Endothelial cell of umbilical vein (primary cell): ENCODE data around the gene DNAJB8. TPM values are rescaled to one million over a fixed set of nuclear protein-coding genes. Genes with fewer than 3 reads are reported as not detected.

Source experiments
- BruUV-seq: library from RNA; stranded (reverse); fragments of 400-500 nt; replicated peaks from 2 replicates; lab custom pipeline; 2021; lab: Mats Ljungman, UMichigan
- CTCF ChIA-PET: fragments of 300-600, 350-600 bp; sonication (Branson Sonifier 250); formaldehyde crosslinking; loops from one replicate; lab custom pipeline; 2021; ENCODE audit warnings: antibody characterized with exemption, inconsistent platforms; lab: Charles Lee
- POLR2A ChIA-PET: fragments of 300-600, 350-600 bp; sonication (Branson Sonifier 250); formaldehyde crosslinking; loops from one replicate; lab custom pipeline; 2021; ENCODE audit warnings: antibody characterized with exemption, inconsistent platforms; lab: Charles Lee
- DNase-seq: peaks from one replicate; pipeline ENCODE4 v3.0.0-alpha.2; 2011; ENCODE audit warnings: low read depth, low spot score
- FAIRE-seq: peaks from 2 replicates; lab custom pipeline; 2011; peaks lifted over from hg19 to GRCh38; lab: Jason Lieb, UNC
- H2AFZ ChIP-seq: 2 replicates; pipeline ENCODE4 v1.6.0; 2012; ENCODE audit warnings: low read depth, low read length, control low read depth, inconsistent platforms
- H3K27ac ChIP-seq: 2 replicates; pipeline ENCODE4 v1.5.1; 2011; ENCODE audit warnings: low read depth, mild to moderate bottlenecking, control low read depth, low read length, moderate library complexity; ENCODE audit not compliant: insufficient read depth
- H3K27me3 ChIP-seq, 2 experiments: 2 replicates each; pipeline versions ENCODE4 v1.6.0 to v1.6.1; 2011; ENCODE audit warnings: low read length in 2 of 2, mixed read lengths in 1 of 2; ENCODE audit not compliant: control insufficient read depth in 2 of 2, insufficient read depth in 2 of 2
- H3K36me3 ChIP-seq, 2 experiments: 2 replicates in 1 of 2; 3 replicates in 1 of 2; pipeline ENCODE4 v1.5.1; 2011; ENCODE audit warnings: low read length in 2 of 2, mild to moderate bottlenecking in 1 of 2, moderate library complexity in 1 of 2; ENCODE audit not compliant: control insufficient read depth in 2 of 2, insufficient read depth in 2 of 2; ENCODE audit errors: extremely low read depth in 1 of 2
- H3K4me1 ChIP-seq: 3 replicates; pipeline ENCODE4 v1.5.1; 2011; ENCODE audit warnings: mild to moderate bottlenecking, low read length; ENCODE audit not compliant: control insufficient read depth, insufficient read depth; ENCODE audit errors: extremely low read depth
- H3K4me2 ChIP-seq: 2 replicates; pipeline ENCODE4 v1.6.1; 2011; ENCODE audit warnings: low read length, control low read depth, mixed read lengths; ENCODE audit not compliant: insufficient read depth
- H3K4me3 ChIP-seq, 3 experiments: fragments of 200-600 bp in 1 of 3; sonication (generic), shearing (Covaris generic) in 1 of 3; replicated peaks in 1 of 3; 2 replicates each; pipeline ENCODE4 v1.5.1; 2011 to 2016; ENCODE audit warnings: control low read depth in 3 of 3, low read length in 3 of 3, mild to moderate bottlenecking in 2 of 3, inconsistent platforms in 1 of 3, low read depth in 1 of 3, moderate library complexity in 1 of 3; ENCODE audit not compliant: insufficient read depth in 1 of 3
- H3K79me2 ChIP-seq: 2 replicates; pipeline ENCODE4 v1.6.0; 2012; ENCODE audit warnings: low read length, inconsistent platforms; ENCODE audit not compliant: control insufficient read depth, insufficient read depth
- H3K9ac ChIP-seq: replicated peaks from 2 replicates; pipeline ENCODE3; 2011; ENCODE audit warnings: low read length, control low read depth; ENCODE audit not compliant: insufficient read depth; ENCODE audit errors: extremely low read depth
- H3K9me1 ChIP-seq: replicated peaks from 3 replicates; pipeline ENCODE4 v1.6.0; 2011; ENCODE audit warnings: mild to moderate bottlenecking, low read length; ENCODE audit not compliant: control insufficient read depth, insufficient read depth; ENCODE audit errors: extremely low read depth
- H3K9me3 ChIP-seq: replicated peaks from 2 replicates; pipeline ENCODE4 v1.5.1; 2012; ENCODE audit warnings: low read length, inconsistent platforms; ENCODE audit not compliant: control insufficient read depth, insufficient read depth
- H4K20me1 ChIP-seq: replicated peaks from 2 replicates; pipeline ENCODE3; 2011; ENCODE audit warnings: mild to moderate bottlenecking, low read length; ENCODE audit not compliant: control insufficient read depth, insufficient read depth; ENCODE audit errors: extremely low read depth
- EZH2 ChIP-seq: IDR thresholded peaks from 2 replicates; pipeline ENCODE4 v1.6.1; 2012; ENCODE audit warnings: borderline replicate concordance, low read depth, mild to moderate bottlenecking, moderate library complexity, low read length, inconsistent platforms; ENCODE audit not compliant: severe bottlenecking
- FOS ChIP-seq: IDR thresholded peaks from 2 replicates; pipeline ENCODE4 v1.6.1; 2011; ENCODE audit warnings: mild to moderate bottlenecking, low read length, moderate library complexity, borderline replicate concordance; ENCODE audit not compliant: insufficient read depth
- GATA2 ChIP-seq: IDR thresholded peaks from 2 replicates; pipeline ENCODE4 v1.7.0; 2011; ENCODE audit warnings: low read depth, mild to moderate bottlenecking, moderate library complexity, mixed read lengths, low read length; ENCODE audit not compliant: insufficient read length, insufficient read depth
- JUN ChIP-seq: IDR thresholded peaks from 2 replicates; pipeline ENCODE4 v1.6.1; 2011; ENCODE audit warnings: borderline replicate concordance, low read depth; ENCODE audit not compliant: insufficient read length, insufficient read depth
- MAX ChIP-seq: IDR thresholded peaks from 2 replicates; pipeline ENCODE4 v1.6.1; 2011; ENCODE audit not compliant: insufficient read depth, insufficient read length
- MYC ChIP-seq: IDR thresholded peaks from one replicate; pipeline ENCODE4 v1.6.1; 2011; ENCODE audit warnings: mild to moderate bottlenecking, low read depth, low read length
- POLR2A ChIP-seq: IDR thresholded peaks from 2 replicates; pipeline ENCODE4 v1.6.1; 2012; ENCODE audit warnings: low read depth, mild to moderate bottlenecking, control low read depth, low read length
- POLR2AphosphoS5 ChIP-seq: IDR thresholded peaks from 2 replicates; pipeline ENCODE4 v1.6.1; 2012; ENCODE audit warnings: low read depth, mild to moderate bottlenecking, control low read depth, low read length, moderate library complexity; ENCODE audit not compliant: insufficient read depth
- dilution Hi-C: fragments of 300-500 bp; cut with MboI; formaldehyde crosslinking; loops from one replicate; pipeline ENCODE4 v1.15.0; 2019; ENCODE audit warnings: low sequenced_read_pairs; ENCODE audit not compliant: extremely low pct_ligation_motif_present
- intact Hi-C: fragments of 100-400 bp; cut with micrococcal nuclease; formaldehyde crosslinking; loops from one replicate; pipeline ENCODE4 v1.10.0; 2022
- polyA plus RNA-seq, 4 experiments: library from polyadenylated mRNA; depleted of rRNA in 3 of 4; stranded (reverse) in 3 of 4; unstranded in 1 of 4; fragments of >200 nt; gene quantifications; 2 replicates each; pipeline versions ENCODE4 v1.2.1 to v1.2.3, GENCODE V29; 2011 to 2012; ENCODE audit warnings: missing spikeins in 1 of 4
- total RNA-seq: library from RNA; stranded (reverse); gene quantifications from 2 replicates; pipeline ENCODE4 v1.2.3, GENCODE V29; 2021
- TF ChIP-seq, protein P1 (sequence below), 2 donors: IDR thresholded peaks; 1 replicate in 1 of 2; 2 replicates in 1 of 2; pipeline ENCODE4 v1.5.1; 2011; ENCODE audit warnings: low read length in 2 of 2, mild to moderate bottlenecking in 2 of 2, moderate library complexity in 2 of 2, control low read depth in 1 of 2, inconsistent platforms in 1 of 2, low read depth in 1 of 2; ENCODE audit not compliant: insufficient read depth in 1 of 2; ENCODE audit errors: extremely low read depth in 1 of 2

DNAJB8 gene
- total and polyA plus RNA-seq, 2 donors (not counting 3 experiments of a cell fraction or from before 2014, with no cell fraction given): not detected

GRCh38 chr3:128473737-128474136 lies 7.0 kb upstream of the DNAJB8 start:
- no peaks in the 10 kb centered on the region for H4K20me1 ChIP-seq
- no peak overlapping the region for H3K4me2 ChIP-seq
- no peaks in the 10 kb centered on the region for H3K4me1 ChIP-seq
- H3K36me3 ChIP-seq: peaks cover 2 to 3% of the 10 kb centered on the region in 2 experiments
- intact Hi-C loops (no loop called here), dilution Hi-C loops (no loop called here)
- peaks cover 0 to 11% of the 10 kb centered on the region in 2 experiments for H3K27me3 ChIP-seq
- CTCF ChIA-PET: interaction anchor here (0.9 to 1.0 kb wide), 2 partner anchors 10 to 11 kb away, joined by 3 to 5 read pairs; no protein-coding TSS in a partner anchor
- no peaks in the 10 kb centered on the region for H3K9me3 ChIP-seq
- no peaks in the 10 kb centered on the region for H3K79me2 ChIP-seq
- TF ChIP-seq EZH2 (no peak), JUN (no peak), POLR2AphosphoS5 (no peak), MAX (no peak), FOS (no peak), POLR2A (no peak), MYC (no peak), GATA2 (no peak)
- TF ChIP-seq, protein P1, sequence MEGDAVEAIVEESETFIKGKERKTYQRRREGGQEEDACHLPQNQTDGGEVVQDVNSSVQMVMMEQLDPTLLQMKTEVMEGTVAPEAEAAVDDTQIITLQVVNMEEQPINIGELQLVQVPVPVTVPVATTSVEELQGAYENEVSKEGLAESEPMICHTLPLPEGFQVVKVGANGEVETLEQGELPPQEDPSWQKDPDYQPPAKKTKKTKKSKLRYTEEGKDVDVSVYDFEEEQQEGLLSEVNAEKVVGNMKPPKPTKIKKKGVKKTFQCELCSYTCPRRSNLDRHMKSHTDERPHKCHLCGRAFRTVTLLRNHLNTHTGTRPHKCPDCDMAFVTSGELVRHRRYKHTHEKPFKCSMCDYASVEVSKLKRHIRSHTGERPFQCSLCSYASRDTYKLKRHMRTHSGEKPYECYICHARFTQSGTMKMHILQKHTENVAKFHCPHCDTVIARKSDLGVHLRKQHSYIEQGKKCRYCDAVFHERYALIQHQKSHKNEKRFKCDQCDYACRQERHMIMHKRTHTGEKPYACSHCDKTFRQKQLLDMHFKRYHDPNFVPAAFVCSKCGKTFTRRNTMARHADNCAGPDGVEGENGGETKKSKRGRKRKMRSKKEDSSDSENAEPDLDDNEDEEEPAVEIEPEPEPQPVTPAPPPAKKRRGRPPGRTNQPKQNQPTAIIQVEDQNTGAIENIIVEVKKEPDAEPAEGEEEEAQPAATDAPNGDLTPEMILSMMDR (IDR thresholded peaks at IDR 0.05; ENCODE audit: extremely low read depth in 1 of 2, insufficient read depth in 1 of 2, low read depth in 1 of 2, low read length in 2 of 2): no peak
- no peaks in the 10 kb centered on the region for H3K9me1 ChIP-seq
- no peak overlapping the region for H3K4me3 ChIP-seq
- DNase-seq (no peak), FAIRE-seq (no peak)
- no peak overlapping the region for H3K27ac ChIP-seq
- POLR2A ChIA-PET: no interaction called here
- no peak overlapping the region for H3K9ac ChIP-seq
- no TSS peak for BruUV-seq
- no peak overlapping the region for H2AFZ ChIP-seq
